SH-SY5Y (cell line): ENCODE measurements around the gene CNP.

Experiments used
- GATA2 ChIP-seq: IDR thresholded peaks from 2 replicates; pipeline ENCODE4 v1.6.1; 2011; ENCODE audit warnings: mild to moderate bottlenecking, low read depth, low read length
- GATA3 ChIP-seq: IDR thresholded peaks from 2 replicates; pipeline ENCODE4 v1.6.1; 2011; ENCODE audit warnings: low read depth, mild to moderate bottlenecking, low read length, moderate library complexity

DNA sequence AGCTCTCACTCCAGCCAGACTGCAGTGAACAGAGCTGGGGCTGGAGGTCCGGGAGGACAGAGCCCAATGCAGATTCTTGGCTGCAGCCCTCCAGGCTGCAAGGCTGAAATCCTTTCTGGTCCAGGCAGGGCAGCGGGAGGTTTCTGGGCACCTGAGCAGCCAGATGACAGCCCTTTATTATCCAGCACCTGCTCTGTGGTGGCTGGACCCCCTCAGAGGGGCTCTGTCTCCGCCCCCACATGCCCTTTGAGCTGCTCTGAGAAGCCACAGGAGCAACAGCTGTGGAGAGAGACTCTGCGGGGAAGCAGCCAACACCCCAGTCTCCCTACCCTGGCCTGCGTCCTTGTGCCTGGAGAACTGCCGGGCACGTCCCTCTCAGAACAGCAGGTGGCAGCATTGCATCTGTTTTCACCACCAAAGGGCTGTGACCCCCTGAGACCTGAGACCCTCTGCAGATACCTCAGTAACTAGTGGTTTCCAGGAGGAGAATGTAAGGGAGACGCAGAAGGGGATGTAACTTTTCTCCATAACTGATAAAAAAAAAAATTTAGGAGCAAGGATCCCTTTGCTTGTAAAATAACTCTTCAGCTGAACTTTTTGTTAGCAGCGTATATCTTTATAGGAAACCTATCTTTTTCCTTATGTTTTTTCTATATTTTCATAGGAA lies 3.7 kb upstream of the CNP start:
- no peak for TF ChIP-seq GATA2
- TF ChIP-seq GATA3, result no peak
